Measurements from ENCODE around the gene SLC9A1.

DNA sequence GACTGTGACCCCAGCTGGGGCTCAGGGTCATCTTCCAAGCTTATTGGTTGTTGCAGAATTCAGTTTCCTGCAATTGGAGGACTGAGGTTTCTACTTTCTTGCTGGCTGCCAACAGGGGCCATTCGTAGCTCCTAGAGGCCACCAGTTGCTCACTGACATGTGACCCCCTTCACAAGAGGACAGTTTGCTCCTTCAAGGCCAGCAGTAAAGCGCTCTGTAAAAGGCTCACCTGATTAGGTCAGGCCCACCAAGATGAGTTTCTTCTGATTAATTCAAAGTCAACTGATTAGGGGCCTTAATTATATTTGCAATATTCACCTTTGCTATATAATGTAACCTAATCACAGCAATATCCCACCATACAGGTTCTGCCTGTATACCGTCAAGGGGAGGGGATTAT is 68.9 kb downstream of the SLC9A1 start:
- TF ChIP-seq EP300 (IDR thresholded peaks at IDR 0.05; ENCODE audit: borderline replicate concordance in 1 of 2, low read depth in 1 of 2, low read length in 1 of 2) (no peak), TCF12 (IDR thresholded peaks at IDR 0.05) (no peak), SMC3 (IDR thresholded peaks at IDR 0.05; ENCODE audit: low read depth, low read length) (no peak), TAF1 (IDR thresholded peaks at IDR 0.05; ENCODE audit: borderline replicate concordance, low read depth, low read length) (no peak), POLR2AphosphoS5 (IDR thresholded peaks at IDR 0.05; ENCODE audit: low read depth, low read length) (no peak), SIN3A (IDR thresholded peaks at IDR 0.05; ENCODE audit: borderline replicate concordance, low read depth, low read length) (no peak), RAD21 (IDR thresholded peaks at IDR 0.05; ENCODE audit: low read length) (no peak), EZH2phosphoT487 (IDR thresholded peaks at IDR 0.05; ENCODE audit: borderline replicate concordance, low read depth) (no peak)
- TF ChIP-seq, protein P1, sequence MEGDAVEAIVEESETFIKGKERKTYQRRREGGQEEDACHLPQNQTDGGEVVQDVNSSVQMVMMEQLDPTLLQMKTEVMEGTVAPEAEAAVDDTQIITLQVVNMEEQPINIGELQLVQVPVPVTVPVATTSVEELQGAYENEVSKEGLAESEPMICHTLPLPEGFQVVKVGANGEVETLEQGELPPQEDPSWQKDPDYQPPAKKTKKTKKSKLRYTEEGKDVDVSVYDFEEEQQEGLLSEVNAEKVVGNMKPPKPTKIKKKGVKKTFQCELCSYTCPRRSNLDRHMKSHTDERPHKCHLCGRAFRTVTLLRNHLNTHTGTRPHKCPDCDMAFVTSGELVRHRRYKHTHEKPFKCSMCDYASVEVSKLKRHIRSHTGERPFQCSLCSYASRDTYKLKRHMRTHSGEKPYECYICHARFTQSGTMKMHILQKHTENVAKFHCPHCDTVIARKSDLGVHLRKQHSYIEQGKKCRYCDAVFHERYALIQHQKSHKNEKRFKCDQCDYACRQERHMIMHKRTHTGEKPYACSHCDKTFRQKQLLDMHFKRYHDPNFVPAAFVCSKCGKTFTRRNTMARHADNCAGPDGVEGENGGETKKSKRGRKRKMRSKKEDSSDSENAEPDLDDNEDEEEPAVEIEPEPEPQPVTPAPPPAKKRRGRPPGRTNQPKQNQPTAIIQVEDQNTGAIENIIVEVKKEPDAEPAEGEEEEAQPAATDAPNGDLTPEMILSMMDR (IDR thresholded peaks at IDR 0.05): no peak
- TF ChIP-seq, protein P2, sequence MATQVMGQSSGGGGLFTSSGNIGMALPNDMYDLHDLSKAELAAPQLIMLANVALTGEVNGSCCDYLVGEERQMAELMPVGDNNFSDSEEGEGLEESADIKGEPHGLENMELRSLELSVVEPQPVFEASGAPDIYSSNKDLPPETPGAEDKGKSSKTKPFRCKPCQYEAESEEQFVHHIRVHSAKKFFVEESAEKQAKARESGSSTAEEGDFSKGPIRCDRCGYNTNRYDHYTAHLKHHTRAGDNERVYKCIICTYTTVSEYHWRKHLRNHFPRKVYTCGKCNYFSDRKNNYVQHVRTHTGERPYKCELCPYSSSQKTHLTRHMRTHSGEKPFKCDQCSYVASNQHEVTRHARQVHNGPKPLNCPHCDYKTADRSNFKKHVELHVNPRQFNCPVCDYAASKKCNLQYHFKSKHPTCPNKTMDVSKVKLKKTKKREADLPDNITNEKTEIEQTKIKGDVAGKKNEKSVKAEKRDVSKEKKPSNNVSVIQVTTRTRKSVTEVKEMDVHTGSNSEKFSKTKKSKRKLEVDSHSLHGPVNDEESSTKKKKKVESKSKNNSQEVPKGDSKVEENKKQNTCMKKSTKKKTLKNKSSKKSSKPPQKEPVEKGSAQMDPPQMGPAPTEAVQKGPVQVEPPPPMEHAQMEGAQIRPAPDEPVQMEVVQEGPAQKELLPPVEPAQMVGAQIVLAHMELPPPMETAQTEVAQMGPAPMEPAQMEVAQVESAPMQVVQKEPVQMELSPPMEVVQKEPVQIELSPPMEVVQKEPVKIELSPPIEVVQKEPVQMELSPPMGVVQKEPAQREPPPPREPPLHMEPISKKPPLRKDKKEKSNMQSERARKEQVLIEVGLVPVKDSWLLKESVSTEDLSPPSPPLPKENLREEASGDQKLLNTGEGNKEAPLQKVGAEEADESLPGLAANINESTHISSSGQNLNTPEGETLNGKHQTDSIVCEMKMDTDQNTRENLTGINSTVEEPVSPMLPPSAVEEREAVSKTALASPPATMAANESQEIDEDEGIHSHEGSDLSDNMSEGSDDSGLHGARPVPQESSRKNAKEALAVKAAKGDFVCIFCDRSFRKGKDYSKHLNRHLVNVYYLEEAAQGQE (IDR thresholded peaks at IDR 0.05; ENCODE audit: low read depth, low read length): no peak
- TF ChIP-seq, protein P3, sequence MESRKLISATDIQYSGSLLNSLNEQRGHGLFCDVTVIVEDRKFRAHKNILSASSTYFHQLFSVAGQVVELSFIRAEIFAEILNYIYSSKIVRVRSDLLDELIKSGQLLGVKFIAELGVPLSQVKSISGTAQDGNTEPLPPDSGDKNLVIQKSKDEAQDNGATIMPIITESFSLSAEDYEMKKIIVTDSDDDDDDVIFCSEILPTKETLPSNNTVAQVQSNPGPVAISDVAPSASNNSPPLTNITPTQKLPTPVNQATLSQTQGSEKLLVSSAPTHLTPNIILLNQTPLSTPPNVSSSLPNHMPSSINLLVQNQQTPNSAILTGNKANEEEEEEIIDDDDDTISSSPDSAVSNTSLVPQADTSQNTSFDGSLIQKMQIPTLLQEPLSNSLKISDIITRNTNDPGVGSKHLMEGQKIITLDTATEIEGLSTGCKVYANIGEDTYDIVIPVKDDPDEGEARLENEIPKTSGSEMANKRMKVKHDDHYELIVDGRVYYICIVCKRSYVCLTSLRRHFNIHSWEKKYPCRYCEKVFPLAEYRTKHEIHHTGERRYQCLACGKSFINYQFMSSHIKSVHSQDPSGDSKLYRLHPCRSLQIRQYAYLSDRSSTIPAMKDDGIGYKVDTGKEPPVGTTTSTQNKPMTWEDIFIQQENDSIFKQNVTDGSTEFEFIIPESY (IDR thresholded peaks at IDR 0.05; ENCODE audit: borderline replicate concordance, low read depth): no peak
